Renal pelvis (tissue), 12 donors: Measurements from ENCODE around the gene NOD2. TPM values are rescaled to one million over a fixed set of nuclear protein-coding genes. Genes with fewer than 3 reads are reported as not detected.

Experiments
- DNase-seq: peaks from one replicate; pipeline ENCODE4 v3.0.0-alpha.2; 2013
- long read RNA-seq, 16 experiments: transcript quantifications; one replicate each; lab custom pipeline, GENCODE V29; 2026
- polyA plus RNA-seq, 3 donors: library from polyadenylated mRNA; unstranded; fragments of 120-200 nt; gene quantifications; one replicate each; pipeline ENCODE4 v1.2.1, GENCODE V29; 2013; ENCODE audit not compliant: insufficient read length in 3 of 3

NOD2 gene
- polyA plus RNA-seq: under 1 TPM; 0.23 to 0.40 (median 0.30) TPM
- long read RNA-seq, donor 1: 0 reads
- long read RNA-seq, donor 2: 0 reads
- long read RNA-seq, donor 3: 0 reads
- long read RNA-seq, donor 4: 0 reads
- long read RNA-seq, donor 5: 0 reads
- long read RNA-seq, donor 6: 0 reads
- long read RNA-seq, donor 7: 0 reads
- long read RNA-seq, donor 8: 0 reads
- long read RNA-seq, donor 9: 0 reads
- long read RNA-seq, donor 10: 0 reads
- long read RNA-seq, donor 11: 0 reads
- long read RNA-seq, donor 12: 0 reads
- long read RNA-seq, donor 13: 0 reads
- long read RNA-seq, donor 14: 0 reads
- long read RNA-seq, donor 15: 0 reads
- long read RNA-seq, donor 16: 0 reads

GRCh38 chr16:50692999-50693781 is at the start of gene NOD2:
Gene NOD2 (plus strand): TSS chr16:50693606. CDS start chr16:50699496, 5,890 bp downstream.
- DNase-seq: no peak

- no peak for DNase-seq
Observed at GRCh38 chr16:50644245-50644644, 49.2 kb upstream of the NOD2 start.

GRCh38 chr16:50644729-50645128 is 48.7 kb upstream of the NOD2 start:
- no peak for DNase-seq

GRCh38 chr16:50645563-50646220 is 47.7 kb upstream of the NOD2 start:
- DNase-seq: peak; percentile 54

- DNase-seq: no peak
Observed at GRCh38 chr16:50646345-50646744, 47.1 kb upstream of the NOD2 start.

- no peak for DNase-seq
Observed at GRCh38 chr16:50651835-50652438, 41.5 kb upstream of the NOD2 start.

- no peak for DNase-seq
Observed at GRCh38 chr16:50652836-50653425, 40.5 kb upstream of the NOD2 start.

- no peak for DNase-seq
Observed at GRCh38 chr16:50653633-50654519, 39.5 kb upstream of the NOD2 start.

GRCh38 chr16:50655558-50656055 is 37.8 kb upstream of the NOD2 start:
- DNase-seq: no peak

GRCh38 chr16:50657241-50657640 is 36.2 kb upstream of the NOD2 start:
- no peak for DNase-seq

GRCh38 chr16:50659806-50660205 is 33.6 kb upstream of the NOD2 start:
- DNase-seq: no peak

- no peak for DNase-seq
Observed at GRCh38 chr16:50662306-50662940, 31.0 kb upstream of the NOD2 start.

GRCh38 chr16:50664270-50664669 is 29.1 kb upstream of the NOD2 start:
- no peak for DNase-seq

- peak; percentile 74 for DNase-seq
Observed at GRCh38 chr16:50665128-50665878, 28.1 kb upstream of the NOD2 start.

GRCh38 chr16:50666658-50667496 is 26.5 kb upstream of the NOD2 start:
- no peak for DNase-seq

GRCh38 chr16:50667497-50668367 is 25.7 kb upstream of the NOD2 start:
- DNase-seq: no peak

- no peak for DNase-seq
Observed at GRCh38 chr16:50668368-50669008, 24.9 kb upstream of the NOD2 start.
